ENCODE results near the gene MGAT4A.

Gene MGAT4A

DNA sequence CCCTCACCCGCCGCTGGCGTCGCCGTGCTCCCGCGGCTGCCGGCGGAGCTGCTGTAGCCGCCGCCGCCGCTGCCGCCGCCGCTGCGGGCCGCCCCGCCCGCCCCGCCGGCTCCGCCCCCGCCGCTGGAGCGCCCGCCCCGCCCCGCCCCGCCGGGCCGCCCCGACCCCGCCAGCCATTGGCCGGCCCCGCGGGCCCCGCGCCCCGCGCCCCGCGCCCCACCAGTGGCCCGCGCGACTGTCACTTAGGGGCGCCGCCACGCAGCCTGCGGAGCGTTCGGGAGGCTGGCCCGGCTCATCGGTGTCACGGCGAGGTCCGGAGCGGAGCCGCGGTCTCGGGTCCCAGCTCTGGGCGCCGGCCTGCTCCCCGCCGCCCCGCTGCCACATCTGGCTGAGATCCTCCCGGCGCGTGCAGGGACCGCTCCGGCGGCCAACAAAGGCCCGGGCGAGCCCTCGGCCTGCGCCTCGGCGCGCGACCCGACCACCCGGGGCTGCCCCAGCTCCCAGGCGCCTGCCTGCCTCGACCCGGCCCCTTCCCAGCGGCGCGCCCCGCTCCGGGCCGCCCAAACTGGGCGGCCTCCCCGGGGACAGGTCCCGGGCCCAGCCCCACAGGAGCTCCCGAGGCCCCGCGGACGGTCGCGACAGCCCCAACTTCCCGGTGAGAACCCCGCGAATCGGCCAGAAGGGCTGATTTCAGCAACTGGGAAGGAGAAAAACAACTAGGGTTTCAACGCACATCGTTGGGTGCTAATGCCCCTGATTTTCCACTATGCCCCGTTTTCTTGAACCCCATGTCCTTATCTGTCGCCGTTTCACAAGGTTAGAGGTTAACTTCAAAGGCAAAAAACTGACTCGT is at the start of gene MGAT4A:
Gene MGAT4A (minus strand): TSS at position 92 of the 853 bp plus-strand sequence. CDS start 4,800 bp downstream, outside the sequence.
- peak in 1 of 2 experiments; percentile 64 for DNase-seq

DNA sequence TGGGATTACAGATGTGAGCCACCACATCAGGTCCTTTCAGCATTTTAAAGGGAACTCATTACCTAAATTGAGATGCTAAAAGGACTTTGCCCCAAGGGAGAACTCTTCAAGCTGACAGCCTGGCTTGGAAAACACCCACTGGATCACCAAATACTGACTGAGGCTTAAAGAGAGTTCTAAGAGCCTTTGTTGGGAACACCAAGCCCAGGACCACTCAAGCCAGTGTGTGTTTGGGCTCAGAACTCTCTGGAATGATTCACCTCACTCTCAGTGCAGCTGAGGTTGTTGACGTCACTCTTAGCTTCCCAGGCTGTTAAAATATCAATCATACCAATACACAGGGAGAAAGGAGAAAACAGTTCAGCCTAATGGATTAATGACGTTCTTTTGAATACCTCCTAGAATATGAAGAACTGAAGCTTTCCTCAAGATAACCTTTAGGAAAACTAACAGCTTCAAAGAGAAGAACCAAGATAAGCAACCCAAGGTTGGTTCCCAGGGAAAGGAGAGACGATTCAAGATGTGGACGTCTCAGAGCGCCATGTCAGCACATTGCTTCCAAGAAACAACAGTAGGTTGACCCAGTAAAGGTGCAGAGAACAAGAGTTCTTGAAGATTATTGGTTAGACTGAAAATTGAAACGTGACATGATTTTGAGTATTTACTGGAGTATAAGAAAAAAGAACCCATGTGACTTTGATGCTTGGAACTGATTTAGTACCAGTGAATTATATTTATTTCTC is 48.0 kb upstream of the MGAT4A start:
- DNase-seq, result no peak

DNA sequence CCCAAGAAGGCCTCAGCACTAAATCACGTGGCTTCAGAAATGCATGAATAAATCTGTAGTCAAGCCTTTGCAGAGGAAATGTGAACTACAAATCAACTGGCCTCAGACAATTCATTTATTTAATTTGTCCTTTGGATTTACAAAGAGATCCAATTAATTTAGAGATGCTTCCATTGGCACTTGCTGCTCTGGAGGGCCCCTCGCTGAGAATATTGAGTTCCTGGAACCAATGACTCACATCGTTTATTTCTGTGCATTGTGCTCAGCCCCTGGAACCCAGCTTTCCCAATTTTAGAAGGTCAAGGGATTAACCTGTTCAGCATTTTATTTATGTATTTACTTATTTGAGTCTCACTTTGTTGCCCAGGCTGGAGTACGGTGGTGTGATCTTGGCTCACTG is 47.2 kb upstream of the MGAT4A start:
- no peak for DNase-seq

DNA sequence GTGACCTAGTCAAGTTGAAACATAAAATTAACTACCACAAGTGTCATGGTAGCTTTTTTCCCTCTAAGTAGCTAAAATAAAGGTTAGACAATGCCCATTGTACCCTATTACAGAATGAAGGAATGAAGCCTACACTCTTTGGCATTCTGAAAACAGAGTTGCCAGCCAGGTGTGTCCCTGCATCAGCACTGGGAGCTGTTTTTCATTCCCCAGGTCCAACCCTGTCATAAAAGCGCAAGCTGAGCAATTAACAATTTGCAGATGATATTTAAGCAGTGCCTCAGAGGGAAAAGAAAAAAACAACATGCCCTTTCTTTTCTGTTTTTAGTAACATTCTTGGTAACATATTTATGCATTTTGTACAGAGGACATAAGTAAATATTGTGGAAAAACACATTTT is 46.8 kb upstream of the MGAT4A start:
- DNase-seq, result no peak

DNA sequence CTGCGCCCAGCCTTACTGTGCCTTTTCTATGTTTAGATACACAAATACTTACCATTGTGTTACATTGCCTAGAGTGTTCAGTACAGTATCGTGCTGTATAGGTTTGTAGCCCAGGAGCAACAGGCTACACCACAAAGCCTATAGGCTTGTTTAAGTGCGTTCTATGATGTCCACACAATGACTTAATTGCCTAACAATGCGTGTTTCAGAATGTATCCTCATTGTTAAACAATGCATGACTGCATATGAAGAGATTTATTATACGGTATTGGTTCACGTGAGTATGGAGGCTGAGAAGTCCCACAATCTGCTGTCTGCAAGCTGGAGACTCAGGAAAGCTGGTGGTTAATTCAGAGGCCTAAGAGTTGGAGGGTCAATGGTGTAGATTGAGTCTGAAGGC is 46.1 kb upstream of the MGAT4A start:
- DNase-seq, result no peak

DNA sequence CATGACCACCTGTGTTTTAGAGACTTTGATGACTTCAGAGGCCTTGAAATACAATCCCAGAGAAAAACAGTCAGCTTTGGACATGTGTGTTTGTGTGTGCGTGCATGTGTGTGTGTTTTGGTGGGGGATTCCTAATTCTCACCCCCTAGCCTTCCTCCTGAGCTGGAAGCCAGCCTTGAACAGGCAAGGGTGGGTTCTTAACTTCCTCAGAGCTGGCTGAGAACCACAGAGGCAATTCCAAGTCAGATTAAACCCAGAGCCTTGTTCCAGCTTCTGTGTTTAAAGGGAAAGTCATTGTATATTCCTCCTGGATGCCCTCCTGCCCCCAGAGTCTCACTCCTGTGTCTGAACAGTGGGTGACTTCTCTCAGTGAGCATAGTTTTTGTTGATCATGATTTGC is 45.2 kb upstream of the MGAT4A start:
- DNase-seq, result peak; percentile 63 to 71

DNA sequence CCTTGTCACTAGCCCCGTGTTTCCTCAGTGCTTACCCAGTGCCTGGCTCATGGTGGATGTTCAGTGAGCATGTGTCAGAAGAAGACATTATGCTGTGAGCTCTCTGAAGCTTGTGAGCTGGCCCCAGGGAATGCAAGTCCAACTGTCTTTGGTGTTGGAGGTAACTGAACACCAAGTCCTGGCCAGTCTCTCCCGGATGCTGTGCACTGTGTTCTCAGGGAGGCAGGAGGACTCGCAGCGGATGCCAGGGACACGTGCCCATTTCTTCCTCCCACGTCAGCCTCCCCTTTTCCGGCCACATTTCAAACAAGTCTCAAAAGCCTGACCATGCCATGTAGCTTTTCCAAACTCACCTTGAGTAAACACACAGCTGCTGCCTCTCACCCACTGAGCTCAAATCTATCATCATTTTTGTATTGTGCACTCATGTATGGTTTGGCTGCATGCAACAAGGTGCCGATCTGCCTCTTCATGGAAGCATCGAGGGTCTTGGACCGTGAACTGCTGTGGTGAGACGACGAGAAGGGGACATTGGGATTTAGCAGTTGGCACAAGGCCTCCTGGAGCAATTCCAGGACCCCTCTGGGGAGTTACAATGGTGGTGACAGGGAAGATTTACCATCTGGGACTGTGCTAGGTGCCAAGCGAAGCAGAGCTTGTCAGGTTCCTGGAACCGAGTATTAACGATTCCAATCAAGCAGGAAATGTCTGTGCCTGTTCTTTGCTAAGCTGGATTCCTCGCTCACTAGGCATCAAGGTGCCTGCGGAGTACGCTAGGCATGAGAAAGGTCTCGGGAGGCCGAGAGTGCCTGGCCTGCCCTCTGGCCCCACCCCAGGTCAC is 44.4 kb upstream of the MGAT4A start:
- DNase-seq, result peak; percentile 97

DNA sequence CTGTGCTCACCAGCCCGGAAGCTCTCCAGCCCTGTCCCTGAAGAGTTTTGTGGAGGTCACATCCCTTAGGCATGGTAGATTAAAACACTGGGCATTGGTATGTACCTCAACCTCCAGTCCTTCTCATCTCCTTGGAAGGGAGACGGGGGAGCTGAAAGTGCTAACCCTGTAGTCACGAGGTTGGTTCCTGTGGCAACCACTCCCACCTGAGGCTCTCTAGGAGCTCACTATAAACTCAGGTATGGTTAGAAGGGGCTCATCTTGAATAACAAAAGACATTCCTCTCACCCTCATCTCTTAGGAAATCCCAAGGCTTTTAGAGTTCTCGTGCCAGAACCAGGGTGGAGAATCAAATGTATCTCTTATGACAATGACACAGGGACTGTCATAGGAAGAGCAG is 43.0 kb upstream of the MGAT4A start:
- DNase-seq, result no peak

DNA sequence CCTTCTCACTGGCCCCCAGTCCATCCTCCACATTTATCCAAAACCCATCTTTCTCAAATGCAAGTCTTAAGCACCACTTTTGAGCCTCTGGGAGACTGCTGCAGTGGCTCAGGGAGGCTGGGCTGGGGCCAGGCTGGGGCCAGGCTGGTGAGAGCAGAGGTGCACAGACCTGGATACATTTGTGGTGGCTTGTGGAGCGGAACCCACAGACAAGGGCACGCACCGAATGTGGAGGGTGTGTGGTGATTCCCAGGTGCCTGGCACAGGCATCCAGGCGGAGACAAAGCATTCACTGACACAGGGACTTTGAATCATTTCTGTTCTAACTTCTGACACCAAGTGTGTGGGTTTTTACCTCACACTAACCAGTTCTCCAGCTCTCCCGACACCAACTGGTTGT is 42.2 kb upstream of the MGAT4A start:
- no peak for DNase-seq

DNA sequence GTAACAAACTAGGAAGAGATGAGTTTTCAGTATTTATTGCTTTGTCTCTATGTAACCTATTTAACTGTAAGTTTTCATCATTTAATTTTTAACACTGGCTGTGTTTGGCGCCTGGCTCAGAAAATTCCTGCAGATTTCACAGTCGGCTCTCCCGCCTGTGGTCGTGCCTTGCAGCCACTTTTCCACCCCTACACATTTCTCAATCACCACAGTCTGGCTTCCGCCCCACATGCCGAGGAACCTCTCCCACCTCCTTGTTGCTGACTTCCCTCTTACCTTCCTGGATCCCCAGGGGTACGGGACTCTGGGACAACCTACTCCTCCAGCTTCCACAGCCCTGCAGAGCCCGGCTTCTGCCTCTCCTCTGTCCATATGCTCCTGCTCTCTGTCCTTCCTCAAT is 41.6 kb upstream of the MGAT4A start:
- DNase-seq, result no peak

DNA sequence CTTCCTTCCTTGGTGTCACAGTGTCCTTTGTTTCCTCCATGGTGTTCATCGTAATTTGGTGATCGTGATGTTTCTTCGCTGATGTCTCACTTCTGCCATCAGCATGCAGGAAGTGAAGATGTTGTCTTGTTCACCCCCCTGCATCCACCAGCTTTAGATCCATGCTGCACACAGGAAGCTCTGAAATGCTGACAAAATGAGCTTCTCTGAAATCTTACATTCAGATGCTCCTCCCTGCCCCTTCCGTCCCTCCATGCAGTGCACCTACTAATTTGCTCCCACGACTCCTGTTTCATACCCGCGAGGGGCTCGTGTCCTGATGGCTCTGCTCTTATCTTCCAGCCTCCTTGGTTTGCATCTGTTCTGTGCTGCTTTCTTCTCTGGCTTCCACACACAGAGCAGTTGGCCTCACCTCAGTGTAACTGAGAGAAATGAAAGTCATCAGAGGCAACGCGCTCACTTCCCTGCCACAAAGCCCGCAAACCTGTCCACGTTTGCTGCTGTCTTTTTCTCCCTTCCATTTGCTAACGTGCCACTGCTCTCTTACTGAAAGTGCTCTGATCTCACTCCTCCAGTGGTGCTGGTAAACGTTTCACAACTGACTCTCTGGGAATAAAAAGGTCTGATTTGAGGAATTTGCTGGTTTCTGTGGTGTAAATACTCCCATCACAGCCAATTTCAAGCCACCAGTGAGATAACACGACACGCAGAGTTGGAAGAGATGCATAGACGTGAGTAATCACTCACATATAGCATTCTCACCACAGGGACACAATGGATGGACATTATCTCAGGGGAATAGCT is 41.0 kb upstream of the MGAT4A start:
- DNase-seq, result no peak

DNA sequence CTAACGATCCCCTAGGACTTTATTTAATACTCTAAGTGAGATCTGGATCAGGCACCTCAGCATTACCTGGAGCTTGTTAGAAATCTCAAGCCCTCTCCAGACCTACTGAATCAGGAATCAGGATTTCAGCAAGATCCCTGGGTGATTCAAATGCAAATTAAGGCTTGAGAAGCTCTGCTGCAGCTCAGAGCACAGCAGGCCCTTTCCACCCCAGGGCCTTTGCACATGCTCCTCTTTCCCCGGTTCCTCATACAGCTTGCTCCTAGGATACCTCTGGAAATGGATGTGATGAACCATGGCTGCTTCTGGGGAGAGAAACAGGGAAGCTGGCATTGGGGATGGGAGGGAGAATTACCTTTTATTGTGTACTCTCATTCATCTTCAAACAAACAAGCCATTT is 40.3 kb upstream of the MGAT4A start:
- DNase-seq, result no peak

DNA sequence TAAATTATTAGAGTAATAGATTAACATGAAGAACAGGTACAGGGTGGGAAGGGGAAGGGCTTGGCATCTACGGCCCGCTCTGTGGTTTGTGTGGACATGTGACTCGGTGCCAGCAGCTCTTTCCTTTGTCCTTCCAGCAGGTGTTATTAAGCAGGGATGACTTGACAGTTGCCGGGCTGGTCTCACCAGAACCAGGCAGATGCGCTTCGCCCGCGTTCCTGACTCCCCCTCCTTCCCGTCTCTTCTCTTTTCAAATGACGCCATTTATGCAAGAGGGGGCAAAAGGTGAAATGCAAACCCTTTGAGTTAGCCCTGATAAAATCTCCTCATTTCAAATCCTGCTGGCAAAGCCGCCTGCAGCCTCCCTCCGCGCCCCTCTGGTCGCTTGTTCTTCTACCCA is 38.9 kb upstream of the MGAT4A start:
- no peak for DNase-seq

DNA sequence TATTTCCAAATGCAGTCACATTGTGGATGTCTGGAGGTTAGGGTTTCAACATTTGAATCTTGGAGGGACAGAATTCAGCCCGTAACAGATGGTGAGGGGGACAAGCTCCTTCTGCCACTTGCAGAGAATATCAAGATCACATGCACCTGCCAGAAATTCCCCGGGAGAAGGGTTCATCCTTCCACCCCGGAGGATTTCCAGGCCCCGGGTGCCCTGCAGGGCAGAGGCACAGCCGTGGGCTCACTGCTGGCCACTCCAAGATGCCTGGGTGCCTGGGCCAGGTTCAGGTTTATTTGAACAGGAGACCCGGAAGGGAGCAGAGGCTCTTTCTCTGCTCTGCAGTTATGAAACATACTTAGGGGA is 38.2 kb upstream of the MGAT4A start:
- peak in 1 of 2 experiments; percentile 43 for DNase-seq

DNA sequence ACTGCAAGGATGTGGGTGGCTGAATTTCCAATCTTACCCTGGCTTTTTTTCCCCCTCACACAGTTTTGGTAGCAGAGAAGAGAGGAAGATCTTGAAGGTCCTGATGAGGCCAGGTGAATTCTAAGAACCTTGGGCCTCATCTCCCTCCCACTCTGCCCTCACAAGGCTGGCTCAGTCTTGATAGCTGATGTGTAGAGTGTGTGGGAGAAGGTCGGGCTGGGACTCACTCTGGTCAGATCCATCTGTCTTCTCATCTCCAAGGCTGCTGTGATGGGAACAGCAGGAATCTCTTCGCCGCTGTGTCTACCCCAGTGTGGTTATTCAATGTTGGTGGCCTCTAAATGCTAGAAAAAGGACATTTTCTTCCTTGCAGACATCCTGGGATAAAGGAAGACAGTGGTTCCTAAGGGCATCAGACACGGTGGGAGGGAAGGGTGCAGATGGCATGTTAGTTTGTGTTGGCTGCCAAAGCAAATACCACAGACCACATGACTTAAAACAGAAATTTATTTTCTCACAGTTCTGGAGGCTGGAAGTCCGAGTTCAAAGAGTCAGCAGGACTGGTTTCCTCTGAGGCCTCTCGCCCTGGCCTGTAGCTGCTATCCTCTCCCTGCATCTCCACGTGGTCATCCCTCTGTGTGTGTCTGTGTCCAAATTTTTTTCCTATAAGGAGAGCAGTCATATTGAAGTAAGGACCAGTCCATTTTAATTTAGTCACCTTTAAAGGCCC is 37.6 kb upstream of the MGAT4A start:
- peak; percentile 24 to 59 for DNase-seq

DNA sequence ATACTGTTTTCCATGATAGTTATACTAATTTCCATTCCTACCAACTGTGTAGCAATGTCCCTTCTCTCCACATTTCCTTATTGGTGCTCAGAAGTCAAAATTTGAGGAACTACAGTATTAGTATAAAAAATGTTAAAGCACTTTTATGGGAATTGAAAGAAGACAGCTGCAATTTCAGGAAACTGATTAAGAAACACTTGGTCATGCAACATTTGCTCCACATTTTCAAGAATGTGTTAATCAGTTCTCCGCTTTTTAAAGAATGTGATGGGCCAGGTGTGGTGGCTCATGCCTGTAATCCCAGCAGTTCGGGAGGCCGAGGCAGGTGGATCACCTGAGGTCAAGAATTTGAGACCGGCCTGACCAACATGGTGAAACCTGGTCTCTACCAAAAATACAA is 33.6 kb upstream of the MGAT4A start:
- no peak for DNase-seq

DNA sequence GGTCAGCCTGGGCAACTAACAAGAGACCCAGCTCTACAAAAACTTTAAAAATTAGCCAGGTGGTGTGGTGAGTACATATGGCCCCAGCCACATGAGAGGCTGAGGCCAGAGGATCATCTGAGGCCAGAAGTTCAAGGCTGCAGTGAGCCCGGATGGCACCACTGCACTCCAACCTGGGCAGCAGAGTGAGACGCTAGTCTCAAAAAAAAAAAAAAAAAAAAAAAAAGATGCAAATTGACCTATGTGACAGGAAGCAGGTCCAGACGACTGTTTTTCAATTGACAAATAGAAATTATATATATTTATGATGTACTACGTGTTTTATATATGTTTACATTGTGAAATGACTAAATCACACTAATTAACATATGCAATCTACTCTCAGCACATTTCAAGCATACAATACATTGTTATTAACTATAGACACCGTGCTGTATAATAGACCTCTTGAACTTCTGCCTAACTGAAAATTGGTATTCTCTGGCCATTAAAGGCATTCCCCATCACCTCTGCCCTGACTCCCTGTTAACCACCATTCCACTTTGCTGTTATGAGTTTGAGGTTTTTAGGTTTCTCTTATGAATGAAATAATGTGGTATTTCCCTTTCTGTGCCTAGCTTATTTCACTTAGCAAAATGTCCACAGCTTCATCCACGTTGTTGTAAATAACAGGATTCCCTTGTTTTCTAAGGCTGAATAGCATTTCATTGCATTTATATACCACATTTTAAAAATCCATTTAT is 32.4 kb upstream of the MGAT4A start:
- DNase-seq, result no peak

DNA sequence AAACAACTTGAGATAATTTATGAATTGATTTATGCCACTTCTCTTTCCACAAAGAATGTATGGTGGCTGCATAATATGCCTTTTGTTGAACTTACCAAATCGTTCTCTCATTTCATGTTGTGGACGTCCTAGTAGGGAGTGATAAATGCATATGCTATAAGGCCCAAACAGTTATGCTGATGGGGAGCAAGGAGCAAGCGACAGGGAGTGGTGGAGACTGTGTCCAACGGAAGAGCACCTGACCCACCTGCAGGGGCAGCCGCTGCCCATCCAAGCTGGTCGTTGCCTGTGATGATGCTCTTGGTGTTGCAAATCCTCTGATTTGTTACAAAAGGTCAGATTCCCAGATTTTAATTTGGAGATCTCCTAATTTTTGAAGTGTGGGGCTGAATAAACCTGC is 31.0 kb upstream of the MGAT4A start:
- DNase-seq, result no peak

DNA sequence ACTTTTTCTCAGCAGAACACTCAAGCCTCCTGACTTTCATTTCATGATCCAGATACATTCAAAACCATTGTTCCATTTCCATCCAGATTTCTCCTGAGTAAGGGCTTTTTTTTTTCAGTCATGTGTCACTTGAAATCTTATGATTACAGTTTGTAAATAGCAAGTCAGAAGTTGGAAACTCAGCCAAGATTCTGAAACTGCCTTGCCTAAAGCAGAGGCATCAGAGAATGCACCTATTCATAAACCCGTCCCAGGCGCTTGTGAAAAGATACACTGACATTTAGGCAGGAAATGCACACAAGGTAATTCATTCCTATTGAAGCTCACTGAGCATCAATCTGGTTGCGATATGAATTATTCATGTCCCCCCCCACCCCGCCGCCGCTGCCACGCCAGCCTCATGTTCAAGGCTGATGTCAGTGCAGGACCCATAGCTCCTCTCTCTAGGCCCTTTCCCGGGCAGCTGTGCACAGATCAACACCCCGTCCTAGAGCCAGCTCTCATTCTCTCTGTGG is 30.4 kb upstream of the MGAT4A start:
- DNase-seq, result peak in 1 of 2 experiments; percentile 30

DNA sequence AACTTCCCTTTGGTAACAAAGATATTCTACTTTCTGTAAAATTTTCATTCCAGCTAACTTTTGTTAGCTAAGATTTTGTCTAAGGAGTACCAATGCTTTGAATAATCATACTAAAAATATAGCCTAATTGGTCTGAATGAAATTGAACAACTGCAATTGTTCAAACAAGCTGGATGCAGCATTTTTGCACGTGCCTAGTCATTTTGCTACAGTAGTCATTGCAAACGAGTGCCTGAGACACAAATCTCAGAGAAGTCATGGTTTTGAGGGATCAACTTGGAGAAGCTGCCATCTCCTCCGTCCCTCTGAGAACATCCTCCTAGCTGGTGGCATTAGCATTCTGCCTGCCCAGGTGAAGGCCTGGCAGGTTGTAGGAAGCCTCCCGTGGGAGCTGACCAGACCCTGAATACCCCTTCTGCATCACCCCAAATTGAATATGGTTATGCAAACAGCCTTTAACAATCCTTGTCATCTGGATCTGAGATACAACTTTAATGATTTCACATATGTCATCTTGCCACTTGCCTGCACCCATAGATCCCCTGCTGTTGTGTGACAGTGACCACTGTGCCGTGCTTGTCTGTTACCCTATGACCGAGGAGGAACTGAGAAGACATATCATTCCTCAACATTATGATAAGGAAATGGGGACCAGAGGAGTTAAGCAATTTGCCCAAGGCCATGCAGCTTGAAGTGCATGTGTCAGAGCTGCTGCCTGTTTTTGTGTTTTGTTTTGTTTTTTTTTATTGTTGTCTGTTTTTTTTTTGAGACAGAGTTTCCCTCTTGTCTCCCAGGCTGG is 29.1 kb upstream of the MGAT4A start:
- DNase-seq, result no peak
